Keratinocyte (primary cell): ENCODE data around the gene NR1D2.

Experiments used
- EZH2 ChIP-seq: IDR thresholded peaks from one replicate; pipeline ENCODE4 v1.6.1; 2012; ENCODE audit warnings: inconsistent platforms, mild to moderate bottlenecking, low read length, moderate library complexity
- TF ChIP-seq, protein P1 (sequence below), 3 experiments: IDR thresholded peaks in 1 of 3; conservative IDR thresholded peaks in 1 of 3; optimal IDR thresholded peaks in 1 of 3; 2 replicates in 2 of 3; 3 replicates in 1 of 3; pipeline versions ENCODE3 to v1.5.1; 2011; ENCODE audit warnings: low read length in 3 of 3, mild to moderate bottlenecking in 3 of 3, moderate library complexity in 2 of 3, control low read depth in 1 of 3, inconsistent platforms in 1 of 3; ENCODE audit not compliant: insufficient read depth in 2 of 3; ENCODE audit errors: extremely low read depth in 1 of 3

- TF ChIP-seq, protein P1, sequence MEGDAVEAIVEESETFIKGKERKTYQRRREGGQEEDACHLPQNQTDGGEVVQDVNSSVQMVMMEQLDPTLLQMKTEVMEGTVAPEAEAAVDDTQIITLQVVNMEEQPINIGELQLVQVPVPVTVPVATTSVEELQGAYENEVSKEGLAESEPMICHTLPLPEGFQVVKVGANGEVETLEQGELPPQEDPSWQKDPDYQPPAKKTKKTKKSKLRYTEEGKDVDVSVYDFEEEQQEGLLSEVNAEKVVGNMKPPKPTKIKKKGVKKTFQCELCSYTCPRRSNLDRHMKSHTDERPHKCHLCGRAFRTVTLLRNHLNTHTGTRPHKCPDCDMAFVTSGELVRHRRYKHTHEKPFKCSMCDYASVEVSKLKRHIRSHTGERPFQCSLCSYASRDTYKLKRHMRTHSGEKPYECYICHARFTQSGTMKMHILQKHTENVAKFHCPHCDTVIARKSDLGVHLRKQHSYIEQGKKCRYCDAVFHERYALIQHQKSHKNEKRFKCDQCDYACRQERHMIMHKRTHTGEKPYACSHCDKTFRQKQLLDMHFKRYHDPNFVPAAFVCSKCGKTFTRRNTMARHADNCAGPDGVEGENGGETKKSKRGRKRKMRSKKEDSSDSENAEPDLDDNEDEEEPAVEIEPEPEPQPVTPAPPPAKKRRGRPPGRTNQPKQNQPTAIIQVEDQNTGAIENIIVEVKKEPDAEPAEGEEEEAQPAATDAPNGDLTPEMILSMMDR (optimal IDR thresholded peaks at IDR 0.05 in 1 of 3, IDR thresholded peaks at IDR 0.05 in 1 of 3, conservative IDR thresholded peaks at IDR 0.05 in 1 of 3; ENCODE audit: extremely low read depth in 1 of 3, insufficient read depth in 2 of 3, low read length in 3 of 3) = no peak
- no peak for TF ChIP-seq EZH2
These were observed 7.8 kb upstream of the NR1D2 start for GRCh38 chr3:23937296-23937695.
